NB4 (cell line): ENCODE measurements around the gene PA2G4.

Experiments used
- MYC ChIP-seq: IDR thresholded peaks from 2 replicates; pipeline ENCODE4 v1.6.1; 2011; ENCODE audit warnings: low read depth, low read length
- POLR2A ChIP-seq: IDR thresholded peaks from 2 replicates; pipeline ENCODE4 v1.6.1; 2011; ENCODE audit warnings: mild to moderate bottlenecking; ENCODE audit not compliant: insufficient read length; ENCODE audit errors: extremely low read depth
- TF ChIP-seq, protein P1 (sequence below): IDR thresholded peaks from one replicate; pipeline ENCODE4 v1.5.1; 2012; ENCODE audit warnings: low read depth, low read length

DNA sequence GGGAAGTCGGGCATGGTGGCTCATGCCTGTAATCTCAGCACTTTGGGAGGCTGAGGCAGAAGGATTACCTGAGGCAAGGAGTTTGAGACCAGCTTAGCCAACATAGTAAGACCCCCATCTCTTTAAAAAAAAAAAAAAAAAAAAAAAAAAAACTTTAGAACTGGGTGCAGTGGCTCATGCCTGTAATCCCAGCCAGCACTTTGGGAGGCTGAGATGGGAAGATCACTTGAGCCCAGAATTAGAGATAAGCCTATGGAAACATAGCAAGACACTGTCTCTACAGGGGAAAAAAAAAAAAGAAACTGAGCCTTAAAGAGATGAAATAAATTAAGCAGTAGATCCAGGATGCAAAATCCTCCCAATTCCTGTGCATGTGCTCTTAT lies 1.7 kb upstream of the PA2G4 start:
- TF ChIP-seq, protein P1, sequence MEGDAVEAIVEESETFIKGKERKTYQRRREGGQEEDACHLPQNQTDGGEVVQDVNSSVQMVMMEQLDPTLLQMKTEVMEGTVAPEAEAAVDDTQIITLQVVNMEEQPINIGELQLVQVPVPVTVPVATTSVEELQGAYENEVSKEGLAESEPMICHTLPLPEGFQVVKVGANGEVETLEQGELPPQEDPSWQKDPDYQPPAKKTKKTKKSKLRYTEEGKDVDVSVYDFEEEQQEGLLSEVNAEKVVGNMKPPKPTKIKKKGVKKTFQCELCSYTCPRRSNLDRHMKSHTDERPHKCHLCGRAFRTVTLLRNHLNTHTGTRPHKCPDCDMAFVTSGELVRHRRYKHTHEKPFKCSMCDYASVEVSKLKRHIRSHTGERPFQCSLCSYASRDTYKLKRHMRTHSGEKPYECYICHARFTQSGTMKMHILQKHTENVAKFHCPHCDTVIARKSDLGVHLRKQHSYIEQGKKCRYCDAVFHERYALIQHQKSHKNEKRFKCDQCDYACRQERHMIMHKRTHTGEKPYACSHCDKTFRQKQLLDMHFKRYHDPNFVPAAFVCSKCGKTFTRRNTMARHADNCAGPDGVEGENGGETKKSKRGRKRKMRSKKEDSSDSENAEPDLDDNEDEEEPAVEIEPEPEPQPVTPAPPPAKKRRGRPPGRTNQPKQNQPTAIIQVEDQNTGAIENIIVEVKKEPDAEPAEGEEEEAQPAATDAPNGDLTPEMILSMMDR: no peak
- no peak for TF ChIP-seq MYC
- no peak for TF ChIP-seq POLR2A
